Keratinocyte (primary cell): ENCODE results near the gene SPATA19.

Experiments used
- EZH2 ChIP-seq: IDR thresholded peaks from one replicate; pipeline ENCODE4 v1.6.1; 2012; ENCODE audit warnings: inconsistent platforms, mild to moderate bottlenecking, low read length, moderate library complexity
- TF ChIP-seq, protein P1 (sequence below), 3 experiments: IDR thresholded peaks in 1 of 3; conservative IDR thresholded peaks in 1 of 3; optimal IDR thresholded peaks in 1 of 3; 2 replicates in 2 of 3; 3 replicates in 1 of 3; pipeline versions ENCODE3 to v1.5.1; 2011; ENCODE audit warnings: low read length in 3 of 3, mild to moderate bottlenecking in 3 of 3, moderate library complexity in 2 of 3, control low read depth in 1 of 3, inconsistent platforms in 1 of 3; ENCODE audit not compliant: insufficient read depth in 2 of 3; ENCODE audit errors: extremely low read depth in 1 of 3

GRCh38 chr11:133889893-133890292 lies 44.6 kb upstream of the SPATA19 start:
- TF ChIP-seq, protein P1, sequence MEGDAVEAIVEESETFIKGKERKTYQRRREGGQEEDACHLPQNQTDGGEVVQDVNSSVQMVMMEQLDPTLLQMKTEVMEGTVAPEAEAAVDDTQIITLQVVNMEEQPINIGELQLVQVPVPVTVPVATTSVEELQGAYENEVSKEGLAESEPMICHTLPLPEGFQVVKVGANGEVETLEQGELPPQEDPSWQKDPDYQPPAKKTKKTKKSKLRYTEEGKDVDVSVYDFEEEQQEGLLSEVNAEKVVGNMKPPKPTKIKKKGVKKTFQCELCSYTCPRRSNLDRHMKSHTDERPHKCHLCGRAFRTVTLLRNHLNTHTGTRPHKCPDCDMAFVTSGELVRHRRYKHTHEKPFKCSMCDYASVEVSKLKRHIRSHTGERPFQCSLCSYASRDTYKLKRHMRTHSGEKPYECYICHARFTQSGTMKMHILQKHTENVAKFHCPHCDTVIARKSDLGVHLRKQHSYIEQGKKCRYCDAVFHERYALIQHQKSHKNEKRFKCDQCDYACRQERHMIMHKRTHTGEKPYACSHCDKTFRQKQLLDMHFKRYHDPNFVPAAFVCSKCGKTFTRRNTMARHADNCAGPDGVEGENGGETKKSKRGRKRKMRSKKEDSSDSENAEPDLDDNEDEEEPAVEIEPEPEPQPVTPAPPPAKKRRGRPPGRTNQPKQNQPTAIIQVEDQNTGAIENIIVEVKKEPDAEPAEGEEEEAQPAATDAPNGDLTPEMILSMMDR (optimal IDR thresholded peaks at IDR 0.05 in 1 of 3, IDR thresholded peaks at IDR 0.05 in 1 of 3, conservative IDR thresholded peaks at IDR 0.05 in 1 of 3; ENCODE audit: extremely low read depth in 1 of 3, insufficient read depth in 2 of 3, low read length in 3 of 3) = no peak
- TF ChIP-seq EZH2 = no peak
